MM.1S (cell line): ENCODE measurements around the gene SLAMF8.

Experiments
- DNase-seq: peaks from one replicate; pipeline ENCODE4 v3.0.0-alpha.2; 2015
- H2AFZ ChIP-seq: fragments of 300-600 bp; sonication (generic); 2 replicates; pipeline ENCODE4 v1.6.0; 2016; ENCODE audit warnings: antibody characterized with exemption, low read length
- H3F3A ChIP-seq: fragments of 300-600 bp; sonication (generic); 2 replicates; pipeline ENCODE4 v1.6.1; 2016; ENCODE audit warnings: mild to moderate bottlenecking, antibody characterized with exemption, low read length, moderate library complexity, mixed read lengths; ENCODE audit not compliant: insufficient read depth
- H3K27ac ChIP-seq: fragments of 300-600 bp; sonication (generic); 2 replicates; pipeline ENCODE4 v1.5.1; 2016; ENCODE audit warnings: mild to moderate bottlenecking, low read length
- H3K27me3 ChIP-seq: fragments of 300-600 bp; sonication (generic); replicated peaks from 2 replicates; pipeline ENCODE4 v1.6.0; 2016; ENCODE audit warnings: low read length; ENCODE audit not compliant: insufficient read depth
- H3K36me3 ChIP-seq: fragments of 300-600 bp; sonication (generic); replicated peaks from 2 replicates; pipeline ENCODE4 v1.6.1; 2016; ENCODE audit warnings: mild to moderate bottlenecking, low read length, mixed read lengths; ENCODE audit not compliant: insufficient read depth
- H3K4me1 ChIP-seq: fragments of 300-600 bp; sonication (generic); 2 replicates; pipeline ENCODE4 v1.6.1; 2016; ENCODE audit warnings: low read length, mixed read lengths
- H3K4me2 ChIP-seq: fragments of 300-600 bp; sonication (generic); 2 replicates; pipeline ENCODE4 v1.6.0; 2016; ENCODE audit warnings: low read depth, low read length
- H3K4me3 ChIP-seq: fragments of 300-600 bp; sonication (generic); 2 replicates; pipeline ENCODE4 v1.5.1; 2016; ENCODE audit warnings: low read length, mixed read lengths
- H3K79me2 ChIP-seq: fragments of 300-600 bp; sonication (generic); 2 replicates; pipeline ENCODE4 v1.6.1; 2016; ENCODE audit warnings: mixed run types, low read length, mixed read lengths
- H3K9ac ChIP-seq: fragments of 300-600 bp; sonication (generic); 2 replicates; pipeline ENCODE4 v1.6.1; 2016; ENCODE audit warnings: low read length, mixed read lengths
- H3K9me2 ChIP-seq: fragments of 300-600 bp; sonication (generic); replicated peaks from 2 replicates; pipeline ENCODE4 v1.6.1; 2016; ENCODE audit warnings: mild to moderate bottlenecking, low read length, mixed read lengths; ENCODE audit not compliant: insufficient read depth
- H3K9me3 ChIP-seq: fragments of 300-600 bp; sonication (generic); replicated peaks from 2 replicates; pipeline ENCODE4 v1.6.1; 2016; ENCODE audit warnings: mild to moderate bottlenecking, low read length, mixed read lengths; ENCODE audit not compliant: insufficient read depth
- H4K20me1 ChIP-seq: fragments of 300-600 bp; sonication (generic); 2 replicates; pipeline ENCODE4 v1.6.1; 2016; ENCODE audit warnings: mild to moderate bottlenecking, low read length, moderate library complexity, mixed read lengths; ENCODE audit not compliant: insufficient read depth
- EZH2 ChIP-seq: fragments of 300-600 bp; sonication (generic); optimal IDR thresholded peaks from 2 replicates; pipeline ENCODE3; 2017; ENCODE audit warnings: low read depth, mild to moderate bottlenecking, antibody characterized with exemption, low read length, mixed read lengths
- EZH2phosphoT487 ChIP-seq: fragments of 300-600 bp; sonication (generic); IDR thresholded peaks from 2 replicates; pipeline ENCODE4 v1.6.1; 2018; ENCODE audit warnings: antibody characterized with exemption, low read length
- TF ChIP-seq, protein P1 (sequence below): fragments of 300-600 bp; sonication (generic); IDR thresholded peaks from 2 replicates; pipeline ENCODE4 v1.5.1; 2016; ENCODE audit warnings: antibody characterized with exemption, low read length, mixed read lengths

Gene SLAMF8

DNA sequence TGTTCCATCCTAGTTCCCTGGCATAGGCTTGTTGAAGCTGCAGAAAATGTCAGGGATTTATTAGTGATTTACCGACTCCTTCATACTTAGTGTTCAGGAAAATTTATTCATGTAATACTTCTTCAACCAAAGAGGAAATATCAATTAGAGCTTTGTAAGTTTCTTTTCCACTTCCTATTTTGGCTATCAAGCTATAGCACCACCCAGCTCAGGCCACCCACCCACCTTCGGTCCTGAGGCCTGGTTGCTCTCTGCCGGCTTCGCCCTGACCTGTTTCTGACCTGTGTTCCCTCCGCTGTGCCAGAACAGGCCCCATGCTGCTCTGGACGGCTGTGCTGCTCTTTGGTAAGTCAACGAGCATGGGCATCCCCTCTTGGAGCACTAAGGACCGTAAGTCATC is 24.6 kb upstream of the SLAMF8 start, which contains the start of gene FCRL6:
FCRL6 (plus strand) TSS at position 250 of the 400 bp plus-strand sequence; CDS start at position 315, 65 bp downstream.
- peak within 1 kb of the TSS; percentile 53; the same call in 1 of the 2 replicates for H3K4me2 ChIP-seq
- no peaks in the 10 kb centered on the region for H3K9me2 ChIP-seq

DNA sequence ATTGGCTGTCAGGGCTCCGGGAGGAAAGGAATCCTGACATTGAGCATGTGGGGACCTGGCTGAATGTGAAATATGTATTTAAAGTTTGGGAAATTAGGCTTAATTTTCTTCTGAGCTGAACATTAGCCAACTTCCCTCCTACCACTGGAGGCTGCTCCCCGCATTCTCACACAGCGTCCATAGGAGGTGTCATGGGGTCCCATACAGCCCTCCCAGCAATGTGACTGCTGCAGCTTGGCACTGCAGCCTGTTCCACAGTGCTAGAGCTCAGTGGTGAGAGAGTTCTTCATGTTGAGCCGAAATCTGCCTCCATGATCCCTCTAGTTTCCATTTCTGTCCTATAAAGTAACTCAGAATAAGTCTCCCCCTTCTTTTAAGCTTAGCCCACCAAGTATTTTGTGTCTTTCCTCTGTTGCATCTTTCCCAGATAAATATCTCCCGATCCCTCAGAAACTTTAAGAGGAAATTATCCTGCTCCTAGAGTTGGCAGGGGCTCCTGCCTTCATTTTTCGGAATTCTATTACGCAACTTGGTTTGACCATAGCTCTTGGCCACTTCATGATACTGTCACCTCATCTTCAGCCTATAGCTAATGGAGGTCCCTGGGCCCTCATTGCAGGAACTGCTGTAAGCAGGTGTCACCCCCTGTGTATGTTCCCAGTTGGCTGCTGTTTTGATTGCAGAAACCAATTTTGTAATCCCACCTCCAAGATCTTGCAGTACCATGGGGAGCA is 22.6 kb upstream of the SLAMF8 start:
- TF ChIP-seq EZH2phosphoT487 (no peak), EZH2 (no peak)
- TF ChIP-seq, protein P1, sequence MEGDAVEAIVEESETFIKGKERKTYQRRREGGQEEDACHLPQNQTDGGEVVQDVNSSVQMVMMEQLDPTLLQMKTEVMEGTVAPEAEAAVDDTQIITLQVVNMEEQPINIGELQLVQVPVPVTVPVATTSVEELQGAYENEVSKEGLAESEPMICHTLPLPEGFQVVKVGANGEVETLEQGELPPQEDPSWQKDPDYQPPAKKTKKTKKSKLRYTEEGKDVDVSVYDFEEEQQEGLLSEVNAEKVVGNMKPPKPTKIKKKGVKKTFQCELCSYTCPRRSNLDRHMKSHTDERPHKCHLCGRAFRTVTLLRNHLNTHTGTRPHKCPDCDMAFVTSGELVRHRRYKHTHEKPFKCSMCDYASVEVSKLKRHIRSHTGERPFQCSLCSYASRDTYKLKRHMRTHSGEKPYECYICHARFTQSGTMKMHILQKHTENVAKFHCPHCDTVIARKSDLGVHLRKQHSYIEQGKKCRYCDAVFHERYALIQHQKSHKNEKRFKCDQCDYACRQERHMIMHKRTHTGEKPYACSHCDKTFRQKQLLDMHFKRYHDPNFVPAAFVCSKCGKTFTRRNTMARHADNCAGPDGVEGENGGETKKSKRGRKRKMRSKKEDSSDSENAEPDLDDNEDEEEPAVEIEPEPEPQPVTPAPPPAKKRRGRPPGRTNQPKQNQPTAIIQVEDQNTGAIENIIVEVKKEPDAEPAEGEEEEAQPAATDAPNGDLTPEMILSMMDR, result no peak

More for the DNA sequence above, 24.6 kb upstream of the SLAMF8 start, which contains the start of gene FCRL6:
- DNase-seq, result no peak
- H3K4me1 ChIP-seq, result peaks cover 30% of the 10 kb centered on the region
- no peaks in the 10 kb centered on the region for H3K36me3 ChIP-seq
- H3K79me2 ChIP-seq, result no peaks in the 10 kb centered on the region
- H3K27me3 ChIP-seq, result no peaks in the 10 kb centered on the region
- no peaks in the 10 kb centered on the region for H4K20me1 ChIP-seq
- H3K9ac ChIP-seq, result no peak within 1 kb of the TSS
- H3F3A ChIP-seq, result peaks cover 16% of the 10 kb centered on the region
- no peaks in the 10 kb centered on the region for H3K9me3 ChIP-seq
- H3K4me3 ChIP-seq, result no peak within 1 kb of the TSS
- H2AFZ ChIP-seq, result no peak within 1 kb of the TSS
- TF ChIP-seq, protein P1, result no peak
- H3K27ac ChIP-seq, result no peak within 1 kb of the TSS

DNA sequence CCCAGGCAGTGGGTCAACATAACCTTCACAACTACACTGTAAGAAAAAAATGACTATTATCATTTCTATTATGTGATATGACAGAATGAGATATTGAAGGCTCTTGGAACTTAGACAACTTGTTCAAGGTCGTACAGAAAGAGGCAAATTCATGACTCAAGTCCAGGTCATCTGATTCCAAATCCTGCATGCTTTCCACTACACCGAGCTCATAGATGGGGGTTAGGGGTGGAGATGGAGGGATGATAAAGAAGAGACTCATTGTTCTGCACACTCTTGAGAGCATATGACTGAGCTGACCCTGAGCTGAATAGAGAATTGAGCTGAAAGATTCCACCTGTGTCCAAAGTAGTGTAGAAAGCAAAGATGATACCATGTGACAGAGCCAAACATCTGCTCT is 21.7 kb upstream of the SLAMF8 start:
- no peak overlapping the region for H3K4me2 ChIP-seq
- peaks cover 14% of the 10 kb centered on the region for H3F3A ChIP-seq

More for the DNA sequence above, 22.6 kb upstream of the SLAMF8 start:
- peaks cover 28% of the 10 kb centered on the region for H3K4me1 ChIP-seq
- no peaks in the 10 kb centered on the region for H3K9me2 ChIP-seq
- no peak overlapping the region for H3K4me2 ChIP-seq
- no peaks in the 10 kb centered on the region for H3K36me3 ChIP-seq
- no peaks in the 10 kb centered on the region for H3K9me3 ChIP-seq
- H3K27me3 ChIP-seq, result no peaks in the 10 kb centered on the region
- no peak overlapping the region for H3K9ac ChIP-seq
- H2AFZ ChIP-seq, result no peak overlapping the region
- H4K20me1 ChIP-seq, result no peaks in the 10 kb centered on the region
- H3K27ac ChIP-seq, result no peak overlapping the region
- H3K4me3 ChIP-seq, result no peak overlapping the region
- no peaks in the 10 kb centered on the region for H3K79me2 ChIP-seq
- peaks cover 16% of the 10 kb centered on the region for H3F3A ChIP-seq
- DNase-seq, result no peak

More for the DNA sequence above, 21.7 kb upstream of the SLAMF8 start:
- Histone ChIP-seq H3K9ac (no peak overlapping the region), H4K20me1 (no peaks in the 10 kb centered on the region), H3K27ac (no peak overlapping the region), H3K27me3 (no peaks in the 10 kb centered on the region), H3K79me2 (no peaks in the 10 kb centered on the region), H3K4me1 (peaks cover 22% of the 10 kb centered on the region), H3K4me3 (no peak overlapping the region), H3K36me3 (no peaks in the 10 kb centered on the region), H3K9me3 (no peaks in the 10 kb centered on the region), H2AFZ (no peak overlapping the region), H3K9me2 (no peaks in the 10 kb centered on the region)
- no peak for DNase-seq
- TF ChIP-seq EZH2phosphoT487, result no peak
- no peak for TF ChIP-seq EZH2
- TF ChIP-seq, protein P1, result no peak
